ENCODE data around the gene MCRIP2.

DNA sequence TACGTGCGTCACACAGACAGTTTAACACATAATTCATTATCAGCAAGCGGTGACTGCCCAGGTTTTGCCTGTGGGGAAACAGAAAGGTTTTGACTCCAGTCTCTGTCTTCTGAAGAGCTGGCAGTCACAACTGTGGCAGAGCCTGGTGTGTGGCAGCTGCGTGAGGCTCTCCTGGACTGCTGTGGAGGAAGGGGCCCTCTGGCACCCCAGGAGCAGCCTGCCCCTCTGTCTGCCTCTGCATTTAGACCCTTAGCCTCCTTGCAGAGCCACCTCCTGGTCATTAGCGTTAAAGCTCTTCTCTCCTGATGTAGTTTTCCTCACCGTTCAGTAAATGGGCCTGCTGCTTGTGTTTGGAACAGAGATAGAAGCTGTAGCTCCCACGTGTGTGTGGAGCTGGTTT lies 40.8 kb upstream of the MCRIP2 start:
- TF ChIP-seq CTCF (conservative IDR thresholded peaks at IDR 0.05), result no peak; the same call in 1 of the 2 replicates
- TF ChIP-seq EZH2 (IDR thresholded peaks at IDR 0.05; ENCODE audit: low read depth), result no peak
